HG03575 (cell line): ENCODE results near the gene KCNMA1.
"Not testable (repeated sequence)": the region's sequence is repeated elsewhere in the genome, so short reads cannot be mapped to it uniquely, and the experiment has no call there.

Experiments
- ATAC-seq: cut with Tn5 transposase; IDR thresholded peaks from one replicate; pipeline ENCODE4 v1.9.1; 2021; ENCODE audit not compliant: unreplicated experiment, insufficient number of reproducible peaks, low FRiP score; ENCODE audit errors: extremely low read depth

The KCNMA1 gene

GRCh38 chr10:77667426-77668324, 30.1 kb upstream of the KCNMA1 start:
- ATAC-seq: no peak

- no peak for ATAC-seq
These were observed 29.2 kb upstream of the KCNMA1 start for GRCh38 chr10:77666821-77667220.

GRCh38 chr10:77664696-77665095, 27.1 kb upstream of the KCNMA1 start:
- ATAC-seq: no peak

GRCh38 chr10:77664008-77664407, 26.4 kb upstream of the KCNMA1 start:
- ATAC-seq: no peak

GRCh38 chr10:77661674-77662073, 24.1 kb upstream of the KCNMA1 start:
- ATAC-seq: no peak

GRCh38 chr10:77661100-77661499, 23.5 kb upstream of the KCNMA1 start:
- no peak for ATAC-seq

GRCh38 chr10:77659046-77659670, 21.6 kb upstream of the KCNMA1 start:
- not testable (repeated sequence) for ATAC-seq

GRCh38 chr10:77653210-77653609, 15.6 kb upstream of the KCNMA1 start:
- no peak for ATAC-seq

GRCh38 chr10:77649333-77650331, 12.0 kb upstream of the KCNMA1 start:
- no peak for ATAC-seq

- ATAC-seq: no peak
These were observed 10.9 kb upstream of the KCNMA1 start for GRCh38 chr10:77648472-77648871.

GRCh38 chr10:77647543-77648293, 10.1 kb upstream of the KCNMA1 start:
- no peak for ATAC-seq

- ATAC-seq: no peak
These were observed 7.1 kb upstream of the KCNMA1 start for GRCh38 chr10:77644557-77645243.

GRCh38 chr10:77643795-77644468, 6.3 kb upstream of the KCNMA1 start:
- no peak for ATAC-seq

GRCh38 chr10:77641788-77642397, 4.3 kb upstream of the KCNMA1 start:
- no peak for ATAC-seq

GRCh38 chr10:77641344-77641743, 3.7 kb upstream of the KCNMA1 start:
- no peak for ATAC-seq

- no peak for ATAC-seq
These were observed 2.6 kb upstream of the KCNMA1 start for GRCh38 chr10:77640167-77640566.

GRCh38 chr10:77639756-77640155, 2.1 kb upstream of the KCNMA1 start:
- ATAC-seq: no peak
